HCT116 (cell line): ENCODE measurements around the gene IGF2BP3. TPM values are rescaled to one million over a fixed set of nuclear protein-coding genes. Genes with fewer than 3 reads are reported as not detected.
A peak's percentile ranks its signal among the peaks of the same experiment; 100 is the strongest.

Experiments used
- ATAC-seq: fragments of 200-7000 bp; cut with Tn5 transposase; 2 replicates; pipeline ENCODE4 v1.9.1; 2020; ENCODE audit warnings: mild to moderate bottlenecking, moderate library complexity
- BruUV-seq: library from RNA; stranded (reverse); fragments of 400-500 nt; replicated peaks from 2 replicates; lab custom pipeline; 2021; lab: Mats Ljungman, UMichigan
- CTCF ChIA-PET: fragments of 300-600 bp; sonication (Branson Sonifier 250); formaldehyde crosslinking; loops from one replicate; lab custom pipeline; 2021; ENCODE audit warnings: antibody characterized with exemption; lab: Charles Lee
- POLR2A ChIA-PET: fragments of 300-600, 350-600 bp; sonication (Branson Sonifier 250); formaldehyde crosslinking; loops from one replicate; lab custom pipeline; 2021; ENCODE audit warnings: antibody characterized with exemption; lab: Charles Lee
- RAD21 ChIA-PET, 2 experiments: fragments of 300-600 bp; sonication (Branson Sonifier 250); formaldehyde crosslinking; loops; one replicate each; lab custom pipeline; 2023; ENCODE audit warnings: low total read pairs in 2 of 2; ENCODE audit not compliant: uncharacterized antibody in 2 of 2, unreplicated experiment in 2 of 2, low non-redundant PET in 1 of 2; lab: Charles Lee
- DNase-seq: peaks from one replicate; pipeline ENCODE4 v3.0.0-alpha.2; 2010; ENCODE audit warnings: low read depth, low spot score
- H2AFZ ChIP-seq: fragments of 200-600 bp; shearing (Covaris generic), sonication (generic); 2 replicates; pipeline ENCODE4 v1.6.1; 2017; ENCODE audit warnings: low read depth, mixed run types, mixed read lengths, antibody characterized with exemption, low read length; ENCODE audit not compliant: poor library complexity, severe bottlenecking
- H3K27ac ChIP-seq: 2 replicates; pipeline ENCODE4 v1.5.1; 2012; ENCODE audit warnings: low read depth, low read length
- H3K27me3 ChIP-seq: fragments of 200-600 bp; sonication (generic); 2 replicates; pipeline ENCODE4 v1.6.1; 2016; ENCODE audit warnings: mixed run types, low read length, mixed read lengths; ENCODE audit not compliant: insufficient read depth
- H3K36me3 ChIP-seq, 2 experiments: fragments of 200-500 bp in 1 of 2; fragments of 200-600 bp in 1 of 2; sonication (Bioruptor generic) in 1 of 2; sonication (generic) in 1 of 2; 2 replicates each; pipeline versions ENCODE4 v1.5.1 to v1.6.1; 2014 to 2016; ENCODE audit warnings: low read length in 2 of 2, inconsistent platforms in 1 of 2, mixed read lengths in 1 of 2, mixed run types in 1 of 2; ENCODE audit not compliant: insufficient read depth in 2 of 2, control insufficient read depth in 1 of 2
- H3K4me1 ChIP-seq, 2 experiments: fragments of 200-600 bp in 1 of 2; sonication (generic) in 1 of 2; 2 replicates each; pipeline versions ENCODE4 v1.5.1 to v1.6.1; 2012 to 2017; ENCODE audit warnings: low read length in 2 of 2, inconsistent platforms in 1 of 2, mild to moderate bottlenecking in 1 of 2, mixed read lengths in 1 of 2, mixed run types in 1 of 2, moderate library complexity in 1 of 2; ENCODE audit not compliant: insufficient read depth in 2 of 2, control insufficient read depth in 1 of 2
- H3K4me2 ChIP-seq: fragments of 200-600 bp; sonication (generic); 2 replicates; pipeline ENCODE4 v1.6.1; 2017; ENCODE audit warnings: mixed run types, low read length, mixed read lengths
- H3K4me3 ChIP-seq, 2 experiments: fragments of 200-600 bp in 1 of 2; sonication (generic) in 1 of 2; replicated peaks in 1 of 2; 2 replicates each; pipeline ENCODE4 v1.5.1; 2011 to 2016; ENCODE audit warnings: low read length in 2 of 2, control low read depth in 1 of 2, low read depth in 1 of 2, mild to moderate bottlenecking in 1 of 2, mixed read lengths in 1 of 2, mixed run types in 1 of 2
- H3K79me2 ChIP-seq: fragments of 200-600 bp; sonication (generic); 2 replicates; pipeline ENCODE4 v1.6.1; 2017; ENCODE audit warnings: mild to moderate bottlenecking, mixed run types, low read length, moderate library complexity, mixed read lengths; ENCODE audit not compliant: insufficient read depth
- H3K9ac ChIP-seq: fragments of 200-600 bp; sonication (generic); 2 replicates; pipeline ENCODE4 v1.6.1; 2016; ENCODE audit warnings: low read length, mixed read lengths
- H3K9me2 ChIP-seq: fragments of 200-600 bp; sonication (generic), shearing (Covaris generic); 2 replicates; pipeline ENCODE4 v1.6.1; 2017; ENCODE audit warnings: mixed run types, mild to moderate bottlenecking, moderate library complexity; ENCODE audit not compliant: insufficient read depth
- H3K9me3 ChIP-seq, 2 experiments: fragments of 200-500 bp in 1 of 2; fragments of 200-600 bp in 1 of 2; sonication (Bioruptor generic) in 1 of 2; sonication (generic) in 1 of 2; 2 replicates each; pipeline ENCODE4 v1.6.1; 2014 to 2017; ENCODE audit warnings: low read length in 2 of 2, mixed read lengths in 2 of 2, inconsistent platforms in 1 of 2, low read depth in 1 of 2, mild to moderate bottlenecking in 1 of 2, mixed run types in 1 of 2, moderate library complexity in 1 of 2; ENCODE audit not compliant: control insufficient read depth in 1 of 2, insufficient read depth in 1 of 2
- H4K20me1 ChIP-seq: fragments of 200-600 bp; sonication (generic), shearing (Covaris generic); 2 replicates; pipeline ENCODE4 v1.6.1; 2017; ENCODE audit warnings: mixed run types, mild to moderate bottlenecking, moderate library complexity; ENCODE audit not compliant: insufficient read depth
- EGR1 ChIP-seq: IDR thresholded peaks from 2 replicates; pipeline ENCODE4 v1.6.1; 2012; ENCODE audit warnings: low read depth
- ELF1 ChIP-seq: IDR thresholded peaks from 2 replicates; pipeline ENCODE4 v1.6.1; 2012; ENCODE audit warnings: low read depth, borderline replicate concordance
- EZH2phosphoT487 ChIP-seq: fragments of 200-600 bp; IDR thresholded peaks from 2 replicates; pipeline ENCODE4 v1.6.1; 2018; ENCODE audit warnings: antibody characterized with exemption, borderline replicate concordance
- FOSL1 ChIP-seq: IDR thresholded peaks from 2 replicates; pipeline ENCODE4 v1.6.1; 2012; ENCODE audit warnings: low read depth
- SIN3A ChIP-seq: IDR thresholded peaks from 2 replicates; pipeline ENCODE4 v1.6.1; 2012; ENCODE audit warnings: low read depth
- SP1 ChIP-seq: IDR thresholded peaks from 2 replicates; pipeline ENCODE4 v1.6.1; 2012; ENCODE audit warnings: low read depth
- SRF ChIP-seq: IDR thresholded peaks from 2 replicates; pipeline ENCODE4 v1.6.1; 2012; ENCODE audit warnings: low read depth
- TCF7L2 ChIP-seq: IDR thresholded peaks from 2 replicates; pipeline ENCODE4 v1.7.0; 2011; ENCODE audit warnings: borderline replicate concordance, inconsistent platforms; ENCODE audit not compliant: insufficient read depth, insufficient read length; ENCODE audit errors: extremely low read depth
- ZNF274 ChIP-seq: fragments of 200-500 bp; sonication (Bioruptor generic); IDR thresholded peaks from 2 replicates; pipeline ENCODE4 v1.6.1; 2014; ENCODE audit warnings: mild to moderate bottlenecking, low read depth, low read length, inconsistent platforms
- intact Hi-C: fragments of 100-400 bp; cut with micrococcal nuclease; formaldehyde crosslinking; loops from 2 replicates; pipeline ENCODE4 v1.10.0; 2022
- total RNA-seq: library from RNA; stranded (reverse); gene quantifications from one replicate; pipeline ENCODE4 v1.2.1, GENCODE V29; 2021; ENCODE audit not compliant: unreplicated experiment
- TF ChIP-seq, protein P1 (sequence below): IDR thresholded peaks from 2 replicates; pipeline ENCODE4 v1.6.1; 2012
- TF ChIP-seq, protein P2 (sequence below): IDR thresholded peaks from 2 replicates; pipeline ENCODE4 v1.6.1; 2012

IGF2BP3 gene
- total RNA-seq, 1 experiment from 2014 or later, result 79.1 TPM

DNA sequence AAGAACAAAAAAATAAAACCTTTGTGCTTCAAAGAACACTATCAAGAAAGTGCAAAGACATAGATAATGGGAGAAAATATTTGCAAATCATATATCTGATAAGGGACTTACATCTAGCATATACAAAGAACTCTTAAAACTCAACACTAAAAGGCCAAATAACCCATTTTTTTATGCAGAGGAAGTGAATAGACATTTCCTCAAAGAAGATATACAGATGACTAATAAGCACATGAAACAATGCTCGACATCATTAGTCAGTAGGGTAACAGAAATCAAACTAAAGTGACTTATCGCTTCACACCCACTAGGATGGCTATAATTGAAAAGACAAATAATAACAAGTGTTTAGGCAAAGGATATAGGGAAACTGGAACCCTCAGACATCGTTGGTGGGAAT, 93.2 kb downstream of the IGF2BP3 start:
- no TSS peak for BruUV-seq
- DNase-seq (no peak), ATAC-seq (no peak)
- H3K79me2 ChIP-seq, result peaks cover 86% of the 10 kb centered on the region
- no peak overlapping the region for H2AFZ ChIP-seq
- intact Hi-C loops, result no loop called here
- H3K36me3 ChIP-seq, result peaks cover 2 to 4% of the 10 kb centered on the region in 2 experiments; a peak in 1 of 4 replicates
- H3K9me2 ChIP-seq, result no peaks in the 10 kb centered on the region
- no peak overlapping the region for H3K4me3 ChIP-seq
- no peak overlapping the region for H3K27ac ChIP-seq
- H3K27me3 ChIP-seq, result no peaks in the 10 kb centered on the region
- CTCF ChIA-PET, result no interaction called here
- peak overlapping the region; percentile 13 for H3K4me2 ChIP-seq
- TF ChIP-seq TCF7L2 (no peak), FOSL1 (peak; percentile 44; the same call in 1 of the 2 replicates)
- H3K9me3 ChIP-seq, result no peaks in the 10 kb centered on the region
- POLR2A ChIA-PET, result no interaction called here
- H3K9ac ChIP-seq, result no peak overlapping the region
- H3K4me1 ChIP-seq, result peaks cover 18 to 53% of the 10 kb centered on the region in 2 experiments
- peaks cover 4% of the 10 kb centered on the region; the same call in 1 of the 2 replicates for H4K20me1 ChIP-seq
- RAD21 ChIA-PET, result no interaction called here

DNA sequence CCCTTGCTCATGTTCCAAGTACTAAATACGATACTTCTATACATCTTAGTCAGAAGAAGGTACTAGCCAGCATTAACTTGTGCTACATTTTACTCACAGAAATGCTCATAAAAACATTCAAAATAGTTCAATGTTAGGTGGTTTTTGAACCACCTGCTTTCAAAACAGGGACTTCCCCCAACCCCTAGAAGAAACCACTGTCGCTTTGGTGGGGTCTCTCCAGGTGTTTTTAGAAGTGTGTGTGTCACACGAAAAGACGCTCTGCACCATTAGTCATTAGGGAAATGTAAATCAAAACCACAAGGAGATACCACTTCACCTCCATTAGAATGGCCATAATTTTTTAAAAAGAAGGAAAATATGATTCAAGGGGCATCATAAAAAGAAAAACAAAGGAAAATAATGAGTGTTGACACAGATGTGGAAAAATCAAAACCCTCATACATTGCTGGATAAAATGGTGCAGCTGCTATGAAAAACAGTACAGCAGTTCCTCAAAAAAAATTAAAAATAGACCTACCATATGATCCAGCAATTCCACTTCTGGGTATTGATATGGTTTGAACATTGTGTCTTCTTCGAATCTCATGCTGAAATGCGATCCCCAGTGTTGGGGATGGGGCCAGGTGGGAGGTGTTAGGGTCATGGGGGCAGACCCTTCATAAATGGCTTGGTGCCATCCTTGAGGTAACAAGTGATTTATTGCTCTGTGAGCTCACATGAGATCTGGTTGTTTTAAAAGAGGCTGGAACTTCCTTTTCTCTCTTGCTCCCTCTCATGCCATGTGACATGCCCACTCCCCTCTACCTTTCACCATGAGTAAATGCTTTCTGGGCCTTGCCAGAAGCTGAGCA, 96.9 kb downstream of the IGF2BP3 start:
- Histone ChIP-seq H2AFZ (no peak overlapping the region), H3K9ac (no peak overlapping the region), H3K4me3 (no peak overlapping the region), H3K27me3 (no peaks in the 10 kb centered on the region), H4K20me1 (peaks cover 4% of the 10 kb centered on the region; the same call in 1 of the 2 replicates), H3K4me2 (0 out of 2 replicates have a peak overlapping the region, but pooled peaks have one; percentile 2), H3K79me2 (peaks cover 76% of the 10 kb centered on the region), H3K9me2 (no peaks in the 10 kb centered on the region), H3K9me3 (no peaks in the 10 kb centered on the region), H3K27ac (peak overlapping the region; percentile 1; the same call in 1 of the 2 replicates), H3K4me1 (peaks cover 14 to 36% of the 10 kb centered on the region in 2 experiments), H3K36me3 (peaks cover 0 to 7% of the 10 kb centered on the region in 2 experiments; a peak in 1 of 4 replicates)
- ChIA-PET RAD21 (no interaction called here), CTCF (no interaction called here), POLR2A (no interaction called here)
- TF ChIP-seq, protein P1, sequence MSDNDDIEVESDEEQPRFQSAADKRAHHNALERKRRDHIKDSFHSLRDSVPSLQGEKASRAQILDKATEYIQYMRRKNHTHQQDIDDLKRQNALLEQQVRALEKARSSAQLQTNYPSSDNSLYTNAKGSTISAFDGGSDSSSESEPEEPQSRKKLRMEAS, result no peak
- TF ChIP-seq SIN3A (no peak), EGR1 (no peak), ZNF274 (no peak), SRF (no peak), EZH2phosphoT487 (no peak), SP1 (no peak), TCF7L2 (no peak), ELF1 (no peak)
- TF ChIP-seq, protein P2, sequence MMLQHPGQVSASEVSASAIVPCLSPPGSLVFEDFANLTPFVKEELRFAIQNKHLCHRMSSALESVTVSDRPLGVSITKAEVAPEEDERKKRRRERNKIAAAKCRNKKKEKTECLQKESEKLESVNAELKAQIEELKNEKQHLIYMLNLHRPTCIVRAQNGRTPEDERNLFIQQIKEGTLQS, result no peak
- ATAC-seq (no peak), DNase-seq (no peak)
- intact Hi-C loops, result no loop called here
- no TSS peak for BruUV-seq
